ENCODE measurements around the gene PLCB4. TPM values are rescaled to one million over a fixed set of nuclear protein-coding genes. Genes with fewer than 3 reads are reported as not detected.
A peak's percentile ranks its signal among the peaks of the same experiment; 100 is the strongest.

Gene PLCB4
- total RNA-seq, 1 experiment from 2014 or later, result 0.91 TPM

DNA sequence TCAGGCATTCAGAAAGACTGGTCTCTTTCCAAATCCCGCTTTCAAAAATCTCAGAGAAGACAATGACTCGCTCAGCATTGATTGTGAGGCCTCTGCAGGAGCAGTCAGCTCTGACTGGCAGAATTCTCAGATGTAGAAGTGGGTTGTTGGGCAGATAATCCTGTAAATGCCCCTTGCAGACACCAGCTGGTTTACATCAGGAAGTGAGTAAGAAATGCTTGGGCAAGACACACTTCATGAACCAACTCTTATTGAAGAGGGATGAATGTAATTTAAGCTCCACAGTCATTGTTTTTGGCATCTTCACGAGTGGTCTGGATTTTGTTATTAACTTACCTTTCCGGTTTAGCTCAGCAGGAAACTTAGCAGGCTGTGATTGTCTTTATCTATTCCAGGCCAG, 166.6 kb downstream of the PLCB4 start:
- ChIA-PET CTCF (no interaction called here), POLR2A (interaction anchor here (0.5 to 1.2 kb wide), 3 partner anchors 11 to 1367 kb away, joined by 3 to 4 read pairs (median 3); no protein-coding TSS in a partner anchor)
- TF ChIP-seq, protein P1, sequence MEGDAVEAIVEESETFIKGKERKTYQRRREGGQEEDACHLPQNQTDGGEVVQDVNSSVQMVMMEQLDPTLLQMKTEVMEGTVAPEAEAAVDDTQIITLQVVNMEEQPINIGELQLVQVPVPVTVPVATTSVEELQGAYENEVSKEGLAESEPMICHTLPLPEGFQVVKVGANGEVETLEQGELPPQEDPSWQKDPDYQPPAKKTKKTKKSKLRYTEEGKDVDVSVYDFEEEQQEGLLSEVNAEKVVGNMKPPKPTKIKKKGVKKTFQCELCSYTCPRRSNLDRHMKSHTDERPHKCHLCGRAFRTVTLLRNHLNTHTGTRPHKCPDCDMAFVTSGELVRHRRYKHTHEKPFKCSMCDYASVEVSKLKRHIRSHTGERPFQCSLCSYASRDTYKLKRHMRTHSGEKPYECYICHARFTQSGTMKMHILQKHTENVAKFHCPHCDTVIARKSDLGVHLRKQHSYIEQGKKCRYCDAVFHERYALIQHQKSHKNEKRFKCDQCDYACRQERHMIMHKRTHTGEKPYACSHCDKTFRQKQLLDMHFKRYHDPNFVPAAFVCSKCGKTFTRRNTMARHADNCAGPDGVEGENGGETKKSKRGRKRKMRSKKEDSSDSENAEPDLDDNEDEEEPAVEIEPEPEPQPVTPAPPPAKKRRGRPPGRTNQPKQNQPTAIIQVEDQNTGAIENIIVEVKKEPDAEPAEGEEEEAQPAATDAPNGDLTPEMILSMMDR (IDR thresholded peaks at IDR 0.05; ENCODE audit: unreplicated experiment), result no peak
- Mint-ChIP-seq H3K27ac (ENCODE audit: low read depth, unreplicated experiment) (no peak overlapping the region), H3K4me1 (ENCODE audit: insufficient read depth, unreplicated experiment) (no peaks in the 10 kb centered on the region), H3K36me3 (ENCODE audit: insufficient read depth, unreplicated experiment) (no peaks in the 10 kb centered on the region), H3K4me3 (ENCODE audit: unreplicated experiment) (no peak overlapping the region), H3K9me3 (ENCODE audit: unreplicated experiment) (no peaks in the 10 kb centered on the region), H3K27me3 (ENCODE audit: insufficient read depth, unreplicated experiment) (no peaks in the 10 kb centered on the region)
- peak; percentile 71 for DNase-seq (ENCODE audit: unreplicated experiment)
- intact Hi-C loops (cut with micrococcal nuclease), result no loop called here
- BruUV-seq (replicated peaks), result no TSS peak

DNA sequence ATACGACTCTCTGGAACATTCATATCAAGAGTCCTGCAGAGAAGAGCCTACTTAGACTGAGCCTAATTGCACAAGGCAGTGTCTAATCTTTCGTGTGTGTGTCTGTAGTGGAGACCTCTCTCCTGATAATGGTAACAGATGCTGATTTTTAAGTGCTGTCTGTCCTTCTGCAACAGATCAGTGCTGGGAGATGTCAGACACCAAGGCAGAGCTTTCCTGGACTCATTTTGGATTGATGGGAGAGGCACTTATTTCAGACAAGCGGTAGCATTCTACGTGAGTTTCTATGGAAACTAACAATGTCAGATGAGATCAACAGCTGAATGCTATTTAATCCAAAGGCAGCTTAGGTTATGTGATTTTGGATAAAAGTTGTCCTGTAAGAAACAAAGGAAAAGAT, 167.6 kb downstream of the PLCB4 start:
- BruUV-seq (replicated peaks), result no TSS peak
- H3K4me3 Mint-ChIP-seq (ENCODE audit: unreplicated experiment), result no peak overlapping the region
- POLR2A ChIA-PET, result interaction anchor here (1.2 kb wide), 1 partner anchor 22 kb away, joined by 4 read pairs; no protein-coding TSS in a partner anchor
- TF ChIP-seq, protein P1 (IDR thresholded peaks at IDR 0.05; ENCODE audit: unreplicated experiment), result no peak
- H3K27me3 Mint-ChIP-seq (ENCODE audit: insufficient read depth, unreplicated experiment), result no peaks in the 10 kb centered on the region
- H3K27ac Mint-ChIP-seq (ENCODE audit: low read depth, unreplicated experiment), result no peak overlapping the region
- no peak for DNase-seq (ENCODE audit: unreplicated experiment)
- peaks cover 8% of the 10 kb centered on the region for H3K4me1 Mint-ChIP-seq (ENCODE audit: insufficient read depth, unreplicated experiment)
- H3K36me3 Mint-ChIP-seq (ENCODE audit: insufficient read depth, unreplicated experiment), result no peaks in the 10 kb centered on the region
- no peaks in the 10 kb centered on the region for H3K9me3 Mint-ChIP-seq (ENCODE audit: unreplicated experiment)
- CTCF ChIA-PET, result no interaction called here
- intact Hi-C loops (cut with micrococcal nuclease), result no loop called here

DNA sequence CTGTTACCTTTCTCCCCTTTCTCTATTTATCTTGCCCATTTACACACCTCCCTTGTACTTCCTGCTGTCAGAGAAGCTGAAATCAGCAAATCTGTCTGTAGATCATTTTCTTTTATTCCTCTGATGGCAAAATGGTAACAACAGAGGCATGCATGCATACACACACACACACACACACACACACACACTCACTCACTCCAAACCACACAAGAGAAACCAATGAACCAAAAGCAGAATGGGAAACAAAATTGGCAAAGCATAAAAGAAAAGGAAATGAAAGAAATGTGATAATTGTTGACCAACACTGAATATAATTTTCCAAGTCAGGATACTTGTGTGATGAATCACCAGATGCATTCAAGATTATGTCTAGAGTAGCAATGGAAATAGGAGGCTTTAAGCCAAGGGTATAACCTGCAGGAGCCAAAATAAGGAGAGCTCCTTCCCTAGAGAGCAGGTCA, 172.4 kb downstream of the PLCB4 start:
- TF ChIP-seq, protein P1 (IDR thresholded peaks at IDR 0.05; ENCODE audit: unreplicated experiment), result no peak
- no peaks in the 10 kb centered on the region for H3K9me3 Mint-ChIP-seq (ENCODE audit: unreplicated experiment)
- H3K27ac Mint-ChIP-seq (ENCODE audit: low read depth, unreplicated experiment), result peak overlapping the region; percentile 17
- H3K4me3 Mint-ChIP-seq (ENCODE audit: unreplicated experiment), result no peak overlapping the region
- no TSS peak for BruUV-seq (replicated peaks)
- no peaks in the 10 kb centered on the region for H3K27me3 Mint-ChIP-seq (ENCODE audit: insufficient read depth, unreplicated experiment)
- CTCF ChIA-PET, result interaction anchor here (0.5 to 3.6 kb wide), 8 partner anchors 12 to 1969 kb away, joined by 3 to 16 read pairs (median 4); no protein-coding TSS in a partner anchor
- H3K36me3 Mint-ChIP-seq (ENCODE audit: insufficient read depth, unreplicated experiment), result no peaks in the 10 kb centered on the region
- intact Hi-C loops (cut with micrococcal nuclease), result no loop called here
- H3K4me1 Mint-ChIP-seq (ENCODE audit: insufficient read depth, unreplicated experiment), result peaks cover 14% of the 10 kb centered on the region
- POLR2A ChIA-PET, result interaction anchor here (0.6 to 1.8 kb wide), 4 partner anchors 27 to 1351 kb away, joined by 3 to 7 read pairs (median 4); no protein-coding TSS in a partner anchor
- peak; percentile 76 for DNase-seq (ENCODE audit: unreplicated experiment)

DNA sequence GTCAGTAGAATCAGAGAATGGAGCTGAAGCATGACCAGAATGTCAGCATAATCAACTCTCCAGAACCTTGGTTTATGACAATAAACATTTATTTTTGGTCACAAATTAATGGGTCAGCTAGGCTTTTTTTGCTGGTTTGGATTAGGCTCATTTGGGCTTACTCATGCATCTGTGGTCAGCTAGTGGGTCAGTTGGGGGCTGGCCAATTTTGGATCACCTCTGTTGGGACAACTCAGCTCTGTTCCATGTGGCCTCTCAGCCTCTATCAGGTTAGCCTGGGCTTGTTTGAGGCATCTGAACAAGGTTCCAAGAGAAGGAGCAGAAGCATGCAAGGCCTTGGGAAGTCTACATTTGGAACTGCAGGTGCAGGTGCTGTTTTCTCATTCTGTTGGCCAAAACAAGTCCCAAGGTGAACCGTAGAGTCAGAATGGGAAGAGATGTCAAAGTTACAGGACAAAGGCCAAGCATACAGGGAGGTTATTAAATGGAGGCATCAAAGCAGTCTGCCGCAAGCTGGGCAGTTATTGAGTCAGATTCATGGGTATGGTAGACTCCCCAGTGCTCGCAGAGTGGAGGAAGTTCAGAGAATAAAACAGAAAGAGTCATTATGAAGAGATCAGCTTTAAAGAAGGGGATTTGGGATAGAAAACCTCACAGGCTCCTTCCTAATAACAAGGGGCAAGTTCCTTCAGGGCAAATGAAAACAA, 173.0 kb downstream of the PLCB4 start:
- DNase-seq (ENCODE audit: unreplicated experiment), result no peak
- no peaks in the 10 kb centered on the region for H3K9me3 Mint-ChIP-seq (ENCODE audit: unreplicated experiment)
- ChIA-PET CTCF (interaction anchor here (0.5 to 3.6 kb wide), 6 partner anchors 11 to 1970 kb away, joined by 3 to 16 read pairs (median 4); no protein-coding TSS in a partner anchor), POLR2A (interaction anchor here (0.6 to 1.8 kb wide), 6 partner anchors 12 to 159 kb away, joined by 3 to 7 read pairs (median 4); no protein-coding TSS in a partner anchor)
- no peak overlapping the region for H3K27ac Mint-ChIP-seq (ENCODE audit: low read depth, unreplicated experiment)
- H3K4me3 Mint-ChIP-seq (ENCODE audit: unreplicated experiment), result no peak overlapping the region
- intact Hi-C loops (cut with micrococcal nuclease), result no loop called here
- BruUV-seq (replicated peaks), result no TSS peak
- peaks cover 14% of the 10 kb centered on the region for H3K4me1 Mint-ChIP-seq (ENCODE audit: insufficient read depth, unreplicated experiment)
- no peaks in the 10 kb centered on the region for H3K27me3 Mint-ChIP-seq (ENCODE audit: insufficient read depth, unreplicated experiment)
- no peaks in the 10 kb centered on the region for H3K36me3 Mint-ChIP-seq (ENCODE audit: insufficient read depth, unreplicated experiment)
- TF ChIP-seq, protein P1 (IDR thresholded peaks at IDR 0.05; ENCODE audit: unreplicated experiment), result no peak

Measured in MCF 10A (cell line).